NCI-H128 (cell line): Measurements from ENCODE around the gene EIF2D.

ENCODE experiments used
- DNase-seq: peaks from one replicate; lab custom pipeline; 2025; ENCODE audit not compliant: unreplicated experiment; lab: John Stamatoyannopoulos, UW

The EIF2D gene

GRCh38 chr1:206572835-206573234, 39.4 kb downstream of the EIF2D start:
- DNase-seq = no peak

- no peak for DNase-seq
These were observed 41.7 kb downstream of the EIF2D start for GRCh38 chr1:206570529-206570928.

- DNase-seq = no peak
These were observed 42.7 kb downstream of the EIF2D start for GRCh38 chr1:206569556-206569955.

GRCh38 chr1:206568779-206569352, 43.4 kb downstream of the EIF2D start:
- no peak for DNase-seq

- no peak for DNase-seq
These were observed 44.0 kb downstream of the EIF2D start for GRCh38 chr1:206568256-206568655.

- DNase-seq = no peak
These were observed 45.3 kb downstream of the EIF2D start for GRCh38 chr1:206566999-206567398.

- no peak for DNase-seq
These were observed 46.3 kb downstream of the EIF2D start for GRCh38 chr1:206565995-206566394.

GRCh38 chr1:206563367-206564207, 48.7 kb downstream of the EIF2D start:
- no peak for DNase-seq

GRCh38 chr1:206560007-206560716, 52.1 kb downstream of the EIF2D start:
- no peak for DNase-seq

GRCh38 chr1:206559672-206559995, 52.6 kb downstream of the EIF2D start:
- no peak for DNase-seq

- no peak for DNase-seq
These were observed 53.2 kb downstream of the EIF2D start for GRCh38 chr1:206558794-206559671.

GRCh38 chr1:206557636-206558473, 54.4 kb downstream of the EIF2D start:
- DNase-seq = no peak

GRCh38 chr1:206556750-206557635, 55.3 kb downstream of the EIF2D start:
- DNase-seq = no peak

- DNase-seq = no peak
These were observed 56.1 kb downstream of the EIF2D start for GRCh38 chr1:206556047-206556749.

- no peak for DNase-seq
These were observed 56.8 kb downstream of the EIF2D start for GRCh38 chr1:206555473-206555935.

- no peak for DNase-seq
These were observed 57.4 kb downstream of the EIF2D start for GRCh38 chr1:206554701-206555472.

GRCh38 chr1:206554211-206554610, 58.1 kb downstream of the EIF2D start:
- no peak for DNase-seq

GRCh38 chr1:206551986-206552326, 60.3 kb downstream of the EIF2D start:
- DNase-seq = no peak
